ENCODE measurements around the gene DGCR8. TPM values are rescaled to one million over a fixed set of nuclear protein-coding genes. Genes with fewer than 3 reads are reported as not detected.

DGCR8 gene
- total and polyA plus RNA-seq, 10 donors, result 7.8 to 62.7 (median 31.4) TPM

DNA sequence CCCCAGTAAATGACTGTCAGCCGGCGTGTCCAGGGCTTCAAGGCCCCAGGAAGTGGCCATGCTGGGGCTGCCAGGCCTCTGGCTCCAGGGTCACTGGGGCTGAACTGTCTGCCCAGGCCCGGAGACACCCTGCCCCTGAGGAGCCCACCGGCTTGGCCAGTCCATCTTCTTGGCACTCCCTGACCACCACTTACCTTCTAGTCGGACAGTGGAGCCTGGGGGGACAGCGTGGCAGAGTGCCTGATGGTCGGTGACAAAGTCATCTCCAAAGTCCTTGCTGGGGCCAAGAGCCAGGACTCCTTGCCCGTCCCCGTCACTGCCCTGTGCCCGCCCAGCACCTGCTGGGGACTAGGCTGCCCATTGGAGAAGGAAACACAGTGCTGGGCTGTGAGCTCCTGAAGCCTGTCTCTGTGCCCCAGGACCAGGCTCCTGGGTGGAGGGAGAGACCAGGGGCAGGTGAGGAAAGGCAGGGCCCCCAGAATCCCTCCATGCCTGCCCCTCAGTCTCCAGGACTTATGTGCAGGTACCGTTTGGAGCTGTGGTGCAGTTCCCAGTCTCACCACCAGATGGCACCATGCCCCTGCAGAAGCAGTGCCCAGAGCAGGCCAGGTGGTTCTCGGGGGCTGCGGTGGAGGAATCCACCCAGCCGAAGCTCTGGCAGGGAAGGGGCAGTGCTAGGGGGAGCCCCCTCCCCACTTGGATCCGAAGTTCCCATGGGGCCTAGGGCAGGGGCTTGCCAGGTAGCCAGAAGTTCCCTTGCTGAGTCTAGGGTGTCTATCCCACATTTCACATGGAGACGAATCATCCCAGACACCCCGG lies 76.8 kb downstream of the DGCR8 start:
- TF ChIP-seq POLR2A (IDR thresholded peaks at IDR 0.05), result no peak
- TF ChIP-seq, protein P1, sequence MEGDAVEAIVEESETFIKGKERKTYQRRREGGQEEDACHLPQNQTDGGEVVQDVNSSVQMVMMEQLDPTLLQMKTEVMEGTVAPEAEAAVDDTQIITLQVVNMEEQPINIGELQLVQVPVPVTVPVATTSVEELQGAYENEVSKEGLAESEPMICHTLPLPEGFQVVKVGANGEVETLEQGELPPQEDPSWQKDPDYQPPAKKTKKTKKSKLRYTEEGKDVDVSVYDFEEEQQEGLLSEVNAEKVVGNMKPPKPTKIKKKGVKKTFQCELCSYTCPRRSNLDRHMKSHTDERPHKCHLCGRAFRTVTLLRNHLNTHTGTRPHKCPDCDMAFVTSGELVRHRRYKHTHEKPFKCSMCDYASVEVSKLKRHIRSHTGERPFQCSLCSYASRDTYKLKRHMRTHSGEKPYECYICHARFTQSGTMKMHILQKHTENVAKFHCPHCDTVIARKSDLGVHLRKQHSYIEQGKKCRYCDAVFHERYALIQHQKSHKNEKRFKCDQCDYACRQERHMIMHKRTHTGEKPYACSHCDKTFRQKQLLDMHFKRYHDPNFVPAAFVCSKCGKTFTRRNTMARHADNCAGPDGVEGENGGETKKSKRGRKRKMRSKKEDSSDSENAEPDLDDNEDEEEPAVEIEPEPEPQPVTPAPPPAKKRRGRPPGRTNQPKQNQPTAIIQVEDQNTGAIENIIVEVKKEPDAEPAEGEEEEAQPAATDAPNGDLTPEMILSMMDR (IDR thresholded peaks at IDR 0.05 in 8 of 11, conservative IDR thresholded peaks at IDR 0.05 in 3 of 11), result peak; percentile 97 to 100 (median 99)
- TF ChIP-seq POLR2AphosphoS5 (IDR thresholded peaks at IDR 0.05), result peak in 2 of 3 donors; percentile 26 to 46
- Histone ChIP-seq H3K9me3 (no peaks in the 10 kb centered on the region), H3K36me3 (no peaks in the 10 kb centered on the region), H3K4me3 (no peak overlapping the region), H3K27me3 (replicated peaks in 1 of 7) (peaks cover 0 to 58% (median 0%) of the 10 kb centered on the region in 7 donors), H3K27ac (peak overlapping the region in 2 of 8 donors; percentile 1 to 3), H3K4me1 (peaks cover 4 to 49% (median 24%) of the 10 kb centered on the region in 6 donors)
- intact Hi-C loops (cut with DNase I; ENCODE audit: low total_unique reads), result loop anchor here (2.0 to 5.0 kb wide), 2 partner anchors 110 to 128 kb away; partner anchors contain the start of gene RTN4R
- peak; percentile 95 for DNase-seq
- 21 to 55% (median 46%) methylated on average over 10 to 17 of the region's 17 CpGs for WGBS, 5 donors

DNA sequence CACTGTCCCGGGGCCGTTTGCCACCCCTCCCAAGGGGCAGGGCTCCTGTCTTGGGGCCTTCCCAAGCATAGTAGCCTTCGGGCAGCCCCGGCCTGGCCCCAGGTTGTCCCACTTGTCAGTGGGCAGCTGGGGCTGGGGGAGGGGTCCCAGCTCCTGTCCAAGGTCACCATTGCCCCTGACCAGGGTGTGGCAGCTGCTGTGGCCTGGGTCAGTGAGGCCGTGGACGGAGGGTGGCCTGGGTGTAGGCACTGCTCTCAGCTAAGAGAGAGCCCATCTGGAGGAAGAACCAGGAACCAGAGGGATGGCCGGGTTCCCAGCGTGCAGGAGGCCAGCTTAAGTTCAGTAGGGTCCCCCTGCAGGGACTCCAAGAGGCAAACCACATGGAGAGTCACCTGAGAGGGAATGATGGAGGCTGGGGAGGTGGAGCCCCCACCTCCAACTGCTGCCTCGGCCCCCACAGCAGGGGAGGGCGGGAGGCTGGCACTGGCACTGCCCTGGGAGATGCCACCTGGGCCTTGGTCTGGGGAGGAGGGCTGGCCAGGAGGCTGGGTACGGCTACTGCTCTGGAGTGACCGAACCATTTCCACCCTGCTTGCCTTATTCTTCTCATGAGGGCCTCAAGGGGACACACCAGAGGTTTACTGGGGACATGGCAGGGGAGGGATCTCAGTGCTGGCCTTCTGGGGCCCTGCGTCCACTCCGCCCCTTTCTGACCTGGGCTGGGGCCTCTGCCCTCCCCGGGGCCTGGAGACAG lies 77.6 kb downstream of the DGCR8 start:
- intact Hi-C loops (cut with DNase I; ENCODE audit: low total_unique reads), result loop anchor here (2.0 to 5.0 kb wide), 2 partner anchors 110 to 127 kb away; partner anchors contain the start of gene RTN4R
- 61 to 79% (median 64%) methylated on average over 6 to 15 of the region's 15 CpGs for WGBS, 5 donors
- DNase-seq, result no peak
- TF ChIP-seq, protein P1 (IDR thresholded peaks at IDR 0.05 in 8 of 11, conservative IDR thresholded peaks at IDR 0.05 in 3 of 11), result no peak
- TF ChIP-seq POLR2AphosphoS5 (IDR thresholded peaks at IDR 0.05) (no peak), POLR2A (IDR thresholded peaks at IDR 0.05) (no peak)
- H3K27me3 ChIP-seq (replicated peaks in 1 of 7), result peaks cover 0 to 58% (median 0%) of the 10 kb centered on the region in 7 donors
- H3K36me3 ChIP-seq, result no peaks in the 10 kb centered on the region
- peaks cover 4 to 43% (median 24%) of the 10 kb centered on the region in 6 donors for H3K4me1 ChIP-seq
- no peak overlapping the region for H3K4me3 ChIP-seq
- no peak overlapping the region for H3K27ac ChIP-seq
- no peaks in the 10 kb centered on the region for H3K9me3 ChIP-seq

DNA sequence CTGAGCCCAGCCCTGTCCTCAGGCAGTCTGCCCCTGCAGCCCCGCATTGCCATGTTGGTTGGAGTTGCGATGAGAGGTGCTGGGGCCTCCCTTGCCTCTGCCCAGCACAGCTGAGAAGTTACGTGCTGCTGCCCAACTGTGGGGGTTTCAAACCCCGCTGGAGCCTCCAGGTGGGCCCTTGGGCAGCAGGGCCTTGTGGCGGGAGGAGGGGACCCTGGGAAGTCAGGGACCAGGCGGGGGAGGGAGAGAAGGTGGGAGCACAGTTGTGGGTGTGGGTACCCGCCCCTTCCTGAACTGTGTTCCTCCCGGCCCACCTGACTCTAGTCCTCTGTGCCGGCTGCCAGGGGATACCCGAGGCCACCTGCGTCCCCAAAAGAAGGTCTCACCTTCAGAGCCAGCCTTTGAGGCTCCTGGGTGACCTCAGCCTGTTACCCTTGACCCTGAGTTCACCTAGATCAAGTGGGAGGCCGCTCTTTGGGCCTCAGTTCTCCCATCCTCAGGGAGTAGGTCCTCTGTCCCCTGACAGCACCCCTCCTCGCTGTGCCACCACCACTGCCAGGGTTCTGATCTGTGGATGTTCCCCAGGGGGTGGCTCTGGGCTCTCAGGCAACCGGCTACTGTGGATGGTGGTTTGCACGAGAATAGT lies 78.5 kb downstream of the DGCR8 start:
- no peak for DNase-seq
- Histone ChIP-seq H3K27me3 (replicated peaks in 1 of 7) (peaks cover 0 to 58% (median 0%) of the 10 kb centered on the region in 7 donors), H3K27ac (no peak overlapping the region), H3K4me3 (no peak overlapping the region), H3K9me3 (no peaks in the 10 kb centered on the region), H3K4me1 (peaks cover 4 to 36% (median 22%) of the 10 kb centered on the region in 6 donors), H3K36me3 (no peaks in the 10 kb centered on the region)
- TF ChIP-seq POLR2A (IDR thresholded peaks at IDR 0.05) (no peak), POLR2AphosphoS5 (IDR thresholded peaks at IDR 0.05) (no peak)
- TF ChIP-seq, protein P1 (IDR thresholded peaks at IDR 0.05 in 8 of 11, conservative IDR thresholded peaks at IDR 0.05 in 3 of 11), result no peak
- intact Hi-C loops (cut with DNase I; ENCODE audit: low total_unique reads), result loop anchor here (5.0 kb wide), 1 partner anchor 109 kb away; the partner anchor contains the start of gene RTN4R
- WGBS, 5 donors, result 16 to 47% (median 34%) methylated on average over 9 to 15 of the region's 15 CpGs

Measured in spleen (tissue), 11 donors.